Esophagus muscularis mucosa (tissue), 4 donors: Measurements from ENCODE around the gene FADS1.

Source experiments
- EP300 ChIP-seq: sonication (generic); formaldehyde crosslinking; IDR thresholded peaks from one replicate; pipeline ENCODE4 v1.6.1; 2017; ENCODE audit warnings: antibody characterized with exemption
- POLR2A ChIP-seq: fragments of 450-650 bp; IDR thresholded peaks from one replicate; pipeline ENCODE4 v1.6.1; 2017; ENCODE audit warnings: antibody characterized with exemption, moderate library complexity, mild to moderate bottlenecking, low read depth
- POLR2AphosphoS5 ChIP-seq, 2 donors: sonication (generic); formaldehyde crosslinking; IDR thresholded peaks; one replicate each; pipeline ENCODE4 v1.6.1; 2017; ENCODE audit warnings: antibody characterized with exemption in 2 of 2
- TF ChIP-seq, protein P1 (sequence below), 3 experiments: fragments of 200-600 bp in 2 of 3; fragments of 450-650 bp in 1 of 3; sonication (generic) in 2 of 3; IDR thresholded peaks; one replicate each; pipeline ENCODE4 v1.5.1; 2017 to 2019; ENCODE audit warnings: antibody characterized with exemption in 3 of 3, mild to moderate bottlenecking in 2 of 3, moderate library complexity in 1 of 3

DNA sequence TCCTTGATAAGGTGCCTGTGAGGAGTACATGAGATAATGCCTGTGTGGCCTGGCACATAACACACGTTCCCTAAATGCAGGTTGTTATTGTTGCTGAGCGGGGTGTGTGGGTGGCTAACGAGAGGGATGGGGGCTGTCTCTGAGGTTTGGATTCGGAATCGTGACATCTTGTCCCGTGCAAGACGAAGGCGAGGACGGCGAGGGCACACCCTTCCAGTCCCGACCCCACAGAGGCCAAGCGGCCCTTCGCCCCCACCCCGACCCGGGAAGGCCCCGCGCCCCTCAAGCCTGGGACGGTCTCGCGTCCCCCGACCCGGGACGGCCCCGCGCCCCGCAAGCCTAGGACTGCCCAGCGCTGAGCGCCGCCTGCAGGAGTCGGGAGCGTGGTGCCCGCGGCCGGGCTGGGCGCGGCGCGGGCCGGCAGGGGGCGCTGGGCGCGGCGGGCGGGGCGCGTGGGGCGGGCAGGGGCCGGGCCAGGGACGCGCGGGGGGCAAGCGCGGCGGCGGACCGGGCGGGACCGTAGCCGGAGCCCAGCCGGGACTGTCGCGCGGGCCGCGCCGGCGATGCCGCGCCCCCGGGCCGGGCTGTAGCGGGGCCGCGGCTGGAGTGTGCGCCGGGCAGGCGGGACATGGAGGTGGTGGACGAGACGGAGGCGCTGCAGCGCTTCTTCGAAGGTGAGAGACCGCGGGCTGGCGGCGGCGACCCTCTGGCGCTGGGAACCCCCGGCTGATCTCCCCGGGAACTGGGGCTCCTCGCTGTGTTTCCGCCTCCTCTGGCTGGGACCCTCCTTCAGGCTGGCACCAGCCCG is 64.5 kb downstream of the FADS1 start, which contains the start of gene MYRF:
- TF ChIP-seq, protein P1, sequence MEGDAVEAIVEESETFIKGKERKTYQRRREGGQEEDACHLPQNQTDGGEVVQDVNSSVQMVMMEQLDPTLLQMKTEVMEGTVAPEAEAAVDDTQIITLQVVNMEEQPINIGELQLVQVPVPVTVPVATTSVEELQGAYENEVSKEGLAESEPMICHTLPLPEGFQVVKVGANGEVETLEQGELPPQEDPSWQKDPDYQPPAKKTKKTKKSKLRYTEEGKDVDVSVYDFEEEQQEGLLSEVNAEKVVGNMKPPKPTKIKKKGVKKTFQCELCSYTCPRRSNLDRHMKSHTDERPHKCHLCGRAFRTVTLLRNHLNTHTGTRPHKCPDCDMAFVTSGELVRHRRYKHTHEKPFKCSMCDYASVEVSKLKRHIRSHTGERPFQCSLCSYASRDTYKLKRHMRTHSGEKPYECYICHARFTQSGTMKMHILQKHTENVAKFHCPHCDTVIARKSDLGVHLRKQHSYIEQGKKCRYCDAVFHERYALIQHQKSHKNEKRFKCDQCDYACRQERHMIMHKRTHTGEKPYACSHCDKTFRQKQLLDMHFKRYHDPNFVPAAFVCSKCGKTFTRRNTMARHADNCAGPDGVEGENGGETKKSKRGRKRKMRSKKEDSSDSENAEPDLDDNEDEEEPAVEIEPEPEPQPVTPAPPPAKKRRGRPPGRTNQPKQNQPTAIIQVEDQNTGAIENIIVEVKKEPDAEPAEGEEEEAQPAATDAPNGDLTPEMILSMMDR (IDR thresholded peaks at IDR 0.05), result peak; percentile 31 to 52 (median 48)
- no peak for TF ChIP-seq POLR2AphosphoS5 (IDR thresholded peaks at IDR 0.05)
- TF ChIP-seq POLR2A, result no peak
- no peak for TF ChIP-seq EP300
